ENCODE measurements around the gene CFAP100. TPM values are rescaled to one million over a fixed set of nuclear protein-coding genes. Genes with fewer than 3 reads are reported as not detected.

The CFAP100 gene
- total and polyA plus RNA-seq, 4 donors, result not detected

DNA sequence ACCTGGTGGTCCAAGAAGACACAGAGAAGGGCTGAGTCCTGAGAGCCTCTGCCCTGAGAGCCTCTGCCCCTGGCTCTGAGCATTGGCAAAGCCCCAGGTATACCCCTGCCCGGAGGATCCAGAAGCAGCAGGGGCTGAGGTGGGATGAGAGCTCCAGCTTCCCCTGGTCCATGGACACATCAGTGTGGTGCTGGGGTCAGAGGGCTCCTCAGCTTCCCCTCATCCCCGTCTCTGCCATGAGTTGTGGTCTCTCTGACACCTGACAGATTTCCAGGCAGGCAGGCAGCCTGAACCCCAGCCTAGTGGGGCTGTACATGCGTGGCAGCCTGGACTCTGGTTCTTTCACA is 34.0 kb upstream of the CFAP100 start:
- no peak overlapping the region for H3K4me3 ChIP-seq (ENCODE audit: low read length in 2 of 2)
- 80 to 84% methylated on average over 3 of the region's 3 CpGs for WGBS, 2 donors
- H3K27me3 ChIP-seq (ENCODE audit: control insufficient read depth in 1 of 2, insufficient read depth in 2 of 2, low read length in 1 of 2), result no peaks in the 10 kb centered on the region
- no peaks in the 10 kb centered on the region for H3K36me3 ChIP-seq (ENCODE audit: control insufficient read depth in 1 of 2, insufficient read depth in 2 of 2, low read length in 1 of 2)
- no peak overlapping the region for H3K27ac ChIP-seq (ENCODE audit: low read depth in 1 of 2, low read length in 2 of 2)
- no peaks in the 10 kb centered on the region for H3K4me1 ChIP-seq (ENCODE audit: control insufficient read depth in 1 of 2, insufficient read depth in 2 of 2, low read length in 2 of 2)
- no peaks in the 10 kb centered on the region for H3K9me3 ChIP-seq (ENCODE audit: control insufficient read depth, low read length)
- intact Hi-C loops (cut with DNase I), result no loop called here
- DNase-seq (peak; percentile 26 to 58), ATAC-seq (ENCODE audit: low FRiP score) (no peak)

DNA sequence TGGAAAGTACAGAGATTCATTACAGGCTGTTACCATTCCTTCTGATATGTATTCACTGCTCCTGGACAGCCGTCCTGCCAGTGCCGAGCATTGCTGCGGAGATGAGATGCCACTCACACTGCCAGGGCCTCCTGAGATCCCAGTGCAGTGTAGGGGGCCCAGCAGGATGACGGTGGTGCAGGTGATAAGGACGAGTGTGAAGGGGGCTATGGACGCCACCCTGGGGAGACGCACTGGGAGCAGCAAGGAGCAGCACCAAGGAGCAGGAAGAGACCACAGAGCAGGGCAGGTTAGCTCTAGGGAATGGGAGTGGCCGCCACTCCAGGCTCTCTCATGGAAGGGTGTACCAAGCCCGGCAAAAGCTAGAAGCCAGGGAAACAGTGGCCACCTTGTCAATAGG is 33.5 kb upstream of the CFAP100 start:
- ATAC-seq (ENCODE audit: low FRiP score) (no peak), DNase-seq (peak; percentile 21 to 36)
- H3K4me1 ChIP-seq (ENCODE audit: control insufficient read depth in 1 of 2, insufficient read depth in 2 of 2, low read length in 2 of 2), result no peaks in the 10 kb centered on the region
- H3K4me3 ChIP-seq (ENCODE audit: low read length in 2 of 2), result no peak overlapping the region
- H3K9me3 ChIP-seq (ENCODE audit: control insufficient read depth, low read length), result no peaks in the 10 kb centered on the region
- no peaks in the 10 kb centered on the region for H3K36me3 ChIP-seq (ENCODE audit: control insufficient read depth in 1 of 2, insufficient read depth in 2 of 2, low read length in 1 of 2)
- intact Hi-C loops (cut with DNase I), result no loop called here
- no peaks in the 10 kb centered on the region for H3K27me3 ChIP-seq (ENCODE audit: control insufficient read depth in 1 of 2, insufficient read depth in 2 of 2, low read length in 1 of 2)
- H3K27ac ChIP-seq (ENCODE audit: low read depth in 1 of 2, low read length in 2 of 2), result no peak overlapping the region
- WGBS, 2 donors, result 83 to 85% methylated on average over 9 of the region's 9 CpGs

DNA sequence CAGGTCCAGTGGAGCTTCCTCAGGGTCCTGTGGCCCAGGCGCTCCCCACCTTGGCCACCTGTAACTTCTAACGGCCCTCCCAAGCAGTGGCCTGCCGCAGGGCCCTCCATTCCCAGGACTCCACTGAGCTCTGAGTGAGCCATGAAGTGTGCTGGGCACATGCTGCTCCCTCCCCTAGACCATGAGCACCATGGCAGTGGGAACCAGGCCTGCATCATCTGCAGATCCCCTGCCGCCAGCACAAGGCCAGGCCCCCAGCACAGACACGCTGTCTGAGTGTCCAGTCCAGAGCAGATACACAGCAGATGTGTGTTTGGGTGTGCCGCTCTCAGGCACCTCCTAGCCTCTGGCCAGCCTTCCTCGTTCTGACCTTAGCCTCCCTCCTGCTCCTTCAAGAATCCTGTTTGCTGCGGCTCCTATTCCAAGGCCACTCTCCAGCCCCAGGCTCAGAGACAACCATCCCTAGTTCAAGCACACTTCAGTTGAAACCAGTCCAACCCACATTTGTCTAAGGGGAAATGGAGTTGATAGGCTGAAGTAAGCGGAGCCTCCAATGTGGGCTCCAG is 30.5 kb upstream of the CFAP100 start:
- WGBS, 2 donors, result 95 to 98% methylated on average over 9 of the region's 9 CpGs
- no peak for ATAC-seq (ENCODE audit: low FRiP score)
- Histone ChIP-seq H3K9me3 (ENCODE audit: control insufficient read depth, low read length) (no peaks in the 10 kb centered on the region), H3K27me3 (ENCODE audit: control insufficient read depth in 1 of 2, insufficient read depth in 2 of 2, low read length in 1 of 2) (no peaks in the 10 kb centered on the region), H3K36me3 (ENCODE audit: control insufficient read depth in 1 of 2, insufficient read depth in 2 of 2, low read length in 1 of 2) (no peaks in the 10 kb centered on the region), H3K4me3 (ENCODE audit: low read length in 2 of 2) (no peak overlapping the region), H3K4me1 (ENCODE audit: control insufficient read depth in 1 of 2, insufficient read depth in 2 of 2, low read length in 2 of 2) (no peaks in the 10 kb centered on the region), H3K27ac (ENCODE audit: low read depth in 1 of 2, low read length in 2 of 2) (no peak overlapping the region)
- DNase-seq, result peak; percentile 13 to 67
- intact Hi-C loops (cut with DNase I), result no loop called here

DNA sequence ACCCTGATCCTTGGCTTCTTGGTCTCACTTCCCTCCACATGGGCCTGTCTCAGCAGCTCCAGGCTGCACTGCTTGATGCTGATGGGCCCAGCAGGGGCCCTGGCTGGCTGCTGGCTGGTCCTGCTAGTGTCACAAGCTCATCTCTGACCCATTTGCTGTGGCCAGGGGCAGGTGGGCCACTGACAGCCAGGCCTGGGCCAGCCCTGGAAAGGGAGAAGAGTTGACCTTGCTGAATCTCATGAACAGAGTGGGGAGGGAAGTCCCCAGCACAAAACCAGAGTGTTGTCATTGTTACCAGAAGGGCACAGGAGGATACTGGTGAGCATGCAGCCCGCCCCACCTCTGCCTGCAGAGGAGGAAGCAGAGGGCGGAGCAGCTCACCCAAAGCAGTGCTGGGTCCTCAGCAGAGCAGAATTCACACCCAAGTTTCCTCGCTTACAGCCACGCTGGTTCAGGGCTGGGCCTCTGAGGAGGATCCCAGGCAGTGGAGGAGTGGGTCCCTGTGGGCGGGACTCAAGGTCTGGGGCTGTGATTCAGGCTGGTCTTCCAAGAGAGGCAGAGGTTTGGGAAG is 29.9 kb upstream of the CFAP100 start:
- Histone ChIP-seq H3K27ac (ENCODE audit: low read depth in 1 of 2, low read length in 2 of 2) (no peak overlapping the region), H3K27me3 (ENCODE audit: control insufficient read depth in 1 of 2, insufficient read depth in 2 of 2, low read length in 1 of 2) (no peaks in the 10 kb centered on the region), H3K4me3 (ENCODE audit: low read length in 2 of 2) (no peak overlapping the region), H3K36me3 (ENCODE audit: control insufficient read depth in 1 of 2, insufficient read depth in 2 of 2, low read length in 1 of 2) (no peaks in the 10 kb centered on the region), H3K4me1 (ENCODE audit: control insufficient read depth in 1 of 2, insufficient read depth in 2 of 2, low read length in 2 of 2) (no peaks in the 10 kb centered on the region), H3K9me3 (ENCODE audit: control insufficient read depth, low read length) (no peaks in the 10 kb centered on the region)
- intact Hi-C loops (cut with DNase I), result no loop called here
- WGBS, 2 donors, result 96 to 97% methylated on average over 5 of the region's 5 CpGs
- DNase-seq, result peak; percentile 26 to 51
- no peak for ATAC-seq (ENCODE audit: low FRiP score)

DNA sequence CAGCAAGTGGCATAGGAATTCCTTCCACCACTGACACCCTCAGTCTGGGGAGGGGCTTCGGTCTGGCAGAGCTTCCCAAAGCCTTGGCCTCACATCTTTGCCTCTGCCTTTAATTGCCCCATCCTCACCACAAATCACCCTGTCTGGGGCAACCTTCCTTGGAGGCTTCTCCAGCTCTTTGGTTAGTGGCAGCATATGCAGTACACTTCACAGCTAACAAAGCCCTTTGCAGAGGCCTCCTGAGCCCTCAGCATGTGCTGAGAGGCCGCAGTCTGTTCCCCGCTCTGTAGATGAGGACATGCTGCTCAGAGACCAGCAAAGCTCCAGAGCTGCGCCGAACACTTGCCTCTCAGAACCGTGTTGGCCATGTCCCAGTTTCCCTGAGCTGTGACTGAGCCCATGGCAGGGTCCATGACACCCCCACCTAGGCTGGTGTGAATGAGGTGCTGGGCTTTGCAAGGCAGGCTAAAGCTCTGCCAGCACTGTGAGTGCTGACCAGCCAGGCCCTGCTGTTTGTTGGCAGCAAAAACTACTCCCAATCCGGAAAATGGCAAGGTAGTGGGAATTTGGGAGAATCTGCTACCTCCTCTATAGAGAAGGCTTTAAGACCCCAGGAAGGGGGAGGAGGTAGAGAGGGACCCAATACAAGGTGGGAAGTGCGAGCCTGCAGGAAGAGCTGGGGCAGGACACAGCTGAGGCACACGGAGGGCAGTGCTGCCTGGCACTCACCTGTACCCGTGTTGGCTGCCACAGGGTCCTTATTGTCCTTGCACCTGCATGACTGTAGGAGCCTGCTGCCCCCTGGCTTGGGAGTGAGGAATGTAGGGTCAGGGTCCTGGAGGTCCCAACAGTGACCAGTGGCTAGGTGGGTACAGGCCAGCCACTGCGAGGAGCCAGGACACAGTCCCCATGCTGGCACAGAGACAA is 29.1 kb upstream of the CFAP100 start:
- H3K4me3 ChIP-seq (ENCODE audit: low read length in 2 of 2), result no peak overlapping the region
- H3K36me3 ChIP-seq (ENCODE audit: control insufficient read depth in 1 of 2, insufficient read depth in 2 of 2, low read length in 1 of 2), result no peaks in the 10 kb centered on the region
- 83 to 86% methylated on average over 11 of the region's 11 CpGs for WGBS, 2 donors
- no peak overlapping the region for H3K27ac ChIP-seq (ENCODE audit: low read depth in 1 of 2, low read length in 2 of 2)
- intact Hi-C loops (cut with DNase I), result no loop called here
- H3K9me3 ChIP-seq (ENCODE audit: control insufficient read depth, low read length), result no peaks in the 10 kb centered on the region
- no peaks in the 10 kb centered on the region for H3K4me1 ChIP-seq (ENCODE audit: control insufficient read depth in 1 of 2, insufficient read depth in 2 of 2, low read length in 2 of 2)
- ATAC-seq (ENCODE audit: low FRiP score) (peak; percentile 36), DNase-seq (peak; percentile 35 to 58)
- no peaks in the 10 kb centered on the region for H3K27me3 ChIP-seq (ENCODE audit: control insufficient read depth in 1 of 2, insufficient read depth in 2 of 2, low read length in 1 of 2)

DNA sequence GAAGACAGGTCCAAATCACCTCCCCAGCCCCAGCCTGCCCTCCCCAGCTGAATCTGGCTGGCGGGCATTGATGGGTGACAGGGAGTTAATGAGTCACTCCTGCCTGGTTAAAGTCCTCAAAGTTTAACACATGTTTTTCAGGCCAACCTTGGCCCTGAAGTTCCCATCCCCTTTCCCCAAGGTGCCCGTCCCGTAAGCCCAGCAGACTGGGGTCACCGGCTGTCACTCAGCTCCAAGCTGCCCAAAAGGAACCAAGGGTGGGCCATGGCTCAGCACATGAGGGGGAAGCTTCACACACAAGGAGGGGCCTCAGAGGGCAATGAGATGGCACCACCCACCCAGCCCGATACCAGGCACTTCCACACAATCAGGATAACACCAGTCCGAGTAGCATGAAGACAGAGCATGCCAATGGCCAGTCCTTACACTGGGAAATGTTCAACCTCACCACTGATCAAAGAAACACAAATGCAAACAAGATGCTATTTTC is 27.3 kb upstream of the CFAP100 start:
- H3K27me3 ChIP-seq (ENCODE audit: control insufficient read depth in 1 of 2, insufficient read depth in 2 of 2, low read length in 1 of 2), result no peaks in the 10 kb centered on the region
- H3K4me1 ChIP-seq (ENCODE audit: control insufficient read depth in 1 of 2, insufficient read depth in 2 of 2, low read length in 2 of 2), result no peaks in the 10 kb centered on the region
- intact Hi-C loops (cut with DNase I), result no loop called here
- DNase-seq (peak; percentile 20 to 41), ATAC-seq (ENCODE audit: low FRiP score) (no peak)
- 94 to 97% methylated on average over 6 of the region's 6 CpGs for WGBS, 2 donors
- H3K9me3 ChIP-seq (ENCODE audit: control insufficient read depth, low read length), result no peaks in the 10 kb centered on the region
- no peaks in the 10 kb centered on the region for H3K36me3 ChIP-seq (ENCODE audit: control insufficient read depth in 1 of 2, insufficient read depth in 2 of 2, low read length in 1 of 2)
- no peak overlapping the region for H3K27ac ChIP-seq (ENCODE audit: low read depth in 1 of 2, low read length in 2 of 2)
- H3K4me3 ChIP-seq (ENCODE audit: low read length in 2 of 2), result no peak overlapping the region

DNA sequence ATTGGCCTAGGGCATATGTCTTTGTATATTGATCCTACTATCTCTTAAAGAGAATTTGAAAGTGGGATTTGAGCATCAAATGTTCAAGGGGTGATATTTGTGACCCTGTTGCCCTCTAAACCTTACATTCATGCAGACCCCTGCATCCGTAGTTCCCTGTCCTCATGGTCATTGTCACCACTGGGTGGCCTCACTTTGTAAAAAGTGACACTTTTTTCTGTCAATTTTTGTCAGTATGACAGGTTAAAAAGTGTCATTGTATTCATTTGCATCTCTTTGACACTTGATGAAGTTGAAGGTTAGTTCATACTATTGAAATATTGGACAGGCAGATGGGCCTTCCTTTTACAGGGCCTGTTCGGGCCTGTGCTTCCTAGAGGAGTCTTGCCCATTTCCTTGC is 25.2 kb upstream of the CFAP100 start:
- no peak for ATAC-seq (ENCODE audit: low FRiP score)
- Histone ChIP-seq H3K36me3 (ENCODE audit: control insufficient read depth in 1 of 2, insufficient read depth in 2 of 2, low read length in 1 of 2) (no peaks in the 10 kb centered on the region), H3K27me3 (ENCODE audit: control insufficient read depth in 1 of 2, insufficient read depth in 2 of 2, low read length in 1 of 2) (no peaks in the 10 kb centered on the region), H3K4me1 (ENCODE audit: control insufficient read depth in 1 of 2, insufficient read depth in 2 of 2, low read length in 2 of 2) (no peaks in the 10 kb centered on the region), H3K27ac (ENCODE audit: low read depth in 1 of 2, low read length in 2 of 2) (no peak overlapping the region), H3K4me3 (ENCODE audit: low read length in 2 of 2) (no peak overlapping the region), H3K9me3 (ENCODE audit: control insufficient read depth, low read length) (no peaks in the 10 kb centered on the region)
- 94 to 95% methylated on average over 2 of the region's 2 CpGs for WGBS, 2 donors
- no peak for DNase-seq
- intact Hi-C loops (cut with DNase I), result no loop called here

DNA sequence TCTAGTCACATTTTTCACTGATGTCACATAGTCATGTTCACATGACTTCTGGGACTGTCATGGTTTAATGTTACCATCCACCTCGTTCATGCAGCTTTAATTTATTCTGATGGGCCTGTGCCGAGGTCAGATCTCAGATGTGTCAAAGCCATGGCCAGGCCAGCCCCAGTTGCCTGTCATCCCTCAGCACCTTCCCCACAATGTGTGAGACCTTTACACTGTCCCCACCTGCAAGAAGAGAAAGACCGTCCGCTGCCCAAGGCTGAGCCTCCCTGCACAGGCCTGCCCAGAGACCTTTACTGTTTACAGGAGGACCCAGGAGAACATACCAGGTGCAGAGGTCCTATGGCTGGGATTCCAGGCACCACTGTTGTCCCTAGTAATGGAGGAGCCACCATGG is 24.7 kb upstream of the CFAP100 start:
- intact Hi-C loops (cut with DNase I), result no loop called here
- no peaks in the 10 kb centered on the region for H3K36me3 ChIP-seq (ENCODE audit: control insufficient read depth in 1 of 2, insufficient read depth in 2 of 2, low read length in 1 of 2)
- no peak overlapping the region for H3K4me3 ChIP-seq (ENCODE audit: low read length in 2 of 2)
- 78% methylated on average over 4 of the region's 4 CpGs for WGBS, 2 donors
- H3K27me3 ChIP-seq (ENCODE audit: control insufficient read depth in 1 of 2, insufficient read depth in 2 of 2, low read length in 1 of 2), result no peaks in the 10 kb centered on the region
- no peaks in the 10 kb centered on the region for H3K4me1 ChIP-seq (ENCODE audit: control insufficient read depth in 1 of 2, insufficient read depth in 2 of 2, low read length in 2 of 2)
- no peaks in the 10 kb centered on the region for H3K9me3 ChIP-seq (ENCODE audit: control insufficient read depth, low read length)
- no peak overlapping the region for H3K27ac ChIP-seq (ENCODE audit: low read depth in 1 of 2, low read length in 2 of 2)
- ATAC-seq (ENCODE audit: low FRiP score) (no peak), DNase-seq (peak; percentile 13 to 53)

All from aorta (tissue), 5 donors.